ENCODE data around the gene TPCN2. TPM values are rescaled to one million over a fixed set of nuclear protein-coding genes. Genes with fewer than 3 reads are reported as not detected.

The TPCN2 gene
- total RNA-seq, 6 experiments from 2014 or later: 10.7 to 27.2 (median 15.6) TPM

- no peak for DNase-seq
- intact Hi-C loops (cut with DNase I): no loop called here
- Histone ChIP-seq H3K4me3 (no peak overlapping the region), H3K27ac (no peak overlapping the region), H3K36me3 (peaks cover 0 to 33% (median 4%) of the 10 kb centered on the region in 4 donors), H3K4me1 (no peaks in the 10 kb centered on the region), H3K9me3 (no peaks in the 10 kb centered on the region), H3K27me3 (no peaks in the 10 kb centered on the region)
- TF ChIP-seq CTCF (IDR thresholded peaks at IDR 0.05) (no peak), POLR2A (IDR thresholded peaks at IDR 0.05) (no peak)
- 67% methylated on average over 9 of the region's 15 CpGs for WGBS (ENCODE audit: insufficient coverage, low coverage, low lambda C conversion rate, missing lambda C conversion rate)
- ATAC-seq: no peak
Measured at GRCh38 chr11:69062169-69062855, 13.6 kb downstream of the TPCN2 start.

- ATAC-seq (no peak), DNase-seq (no peak)
- Histone ChIP-seq H3K4me3 (no peak overlapping the region), H3K27me3 (no peaks in the 10 kb centered on the region), H3K36me3 (peaks cover 0 to 31% (median 2%) of the 10 kb centered on the region in 4 donors), H3K4me1 (no peaks in the 10 kb centered on the region), H3K9me3 (no peaks in the 10 kb centered on the region), H3K27ac (no peak overlapping the region)
- 96% methylated on average over 5 of the region's 34 CpGs for whole genome bisulfite sequencing (ENCODE audit: insufficient coverage, low coverage, low lambda C conversion rate, missing lambda C conversion rate)
- no peak for TF ChIP-seq CTCF (IDR thresholded peaks at IDR 0.05)
- no peak for TF ChIP-seq POLR2A (IDR thresholded peaks at IDR 0.05)
- intact Hi-C loops (cut with DNase I): no loop called here
Measured at GRCh38 chr11:69062873-69063651, 14.3 kb downstream of the TPCN2 start.

- Histone ChIP-seq H3K27me3 (no peaks in the 10 kb centered on the region), H3K36me3 (peaks cover 0 to 26% (median 2%) of the 10 kb centered on the region in 4 donors), H3K27ac (no peak overlapping the region), H3K9me3 (no peaks in the 10 kb centered on the region), H3K4me1 (no peaks in the 10 kb centered on the region), H3K4me3 (no peak overlapping the region)
- DNase-seq: no peak
- no peak for TF ChIP-seq CTCF (IDR thresholded peaks at IDR 0.05)
- TF ChIP-seq POLR2A (IDR thresholded peaks at IDR 0.05): no peak
- WGBS (ENCODE audit: insufficient coverage, low coverage, low lambda C conversion rate, missing lambda C conversion rate): 83% methylated on average over 3 of the region's 14 CpGs
- no peak for ATAC-seq
- intact Hi-C loops (cut with DNase I): no loop called here
Measured at GRCh38 chr11:69063652-69064260, 15.0 kb downstream of the TPCN2 start.

GRCh38 chr11:69064394-69064957 is 15.7 kb downstream of the TPCN2 start:
- WGBS (ENCODE audit: insufficient coverage, low coverage, low lambda C conversion rate, missing lambda C conversion rate): 71% methylated on average over 14 of the region's 16 CpGs
- intact Hi-C loops (cut with DNase I): no loop called here
- no peak for DNase-seq

More at GRCh38 chr11:69064394-69064957, 15.7 kb downstream of the TPCN2 start:
- Histone ChIP-seq H3K4me3 (no peak overlapping the region), H3K4me1 (no peaks in the 10 kb centered on the region), H3K9me3 (no peaks in the 10 kb centered on the region), H3K36me3 (peaks cover 0 to 21% (median 2%) of the 10 kb centered on the region in 4 donors), H3K27ac (no peak overlapping the region), H3K27me3 (no peaks in the 10 kb centered on the region)
- ATAC-seq: no peak
- no peak for TF ChIP-seq POLR2A (IDR thresholded peaks at IDR 0.05)
- TF ChIP-seq CTCF (IDR thresholded peaks at IDR 0.05): no peak
